Activated CD4-positive, alpha-beta T cell treated with anti-CD3 and anti-CD28 coated beads, Interleukin-2, amount 50 U/mL, for 4 hours (primary cell): Measurements from ENCODE around the gene ENHO.
"Not testable (repeated sequence)": the region's sequence is repeated elsewhere in the genome, so short reads cannot be mapped to it uniquely, and the experiment has no call there.

Experiments used
- DNase-seq, 2 experiments: peaks; one replicate each; pipeline ENCODE4 v3.0.0-alpha.2; 2020

Gene ENHO

GRCh38 chr9:34505370-34506120 lies 17.2 kb downstream of the ENHO start:
- no peak for DNase-seq

- DNase-seq = no peak
These were observed 19.4 kb downstream of the ENHO start for GRCh38 chr9:34503406-34503805.

- no peak for DNase-seq
These were observed 19.9 kb downstream of the ENHO start for GRCh38 chr9:34502891-34503290.

- DNase-seq = no peak
These were observed 20.3 kb downstream of the ENHO start for GRCh38 chr9:34502471-34502870.

DNA sequence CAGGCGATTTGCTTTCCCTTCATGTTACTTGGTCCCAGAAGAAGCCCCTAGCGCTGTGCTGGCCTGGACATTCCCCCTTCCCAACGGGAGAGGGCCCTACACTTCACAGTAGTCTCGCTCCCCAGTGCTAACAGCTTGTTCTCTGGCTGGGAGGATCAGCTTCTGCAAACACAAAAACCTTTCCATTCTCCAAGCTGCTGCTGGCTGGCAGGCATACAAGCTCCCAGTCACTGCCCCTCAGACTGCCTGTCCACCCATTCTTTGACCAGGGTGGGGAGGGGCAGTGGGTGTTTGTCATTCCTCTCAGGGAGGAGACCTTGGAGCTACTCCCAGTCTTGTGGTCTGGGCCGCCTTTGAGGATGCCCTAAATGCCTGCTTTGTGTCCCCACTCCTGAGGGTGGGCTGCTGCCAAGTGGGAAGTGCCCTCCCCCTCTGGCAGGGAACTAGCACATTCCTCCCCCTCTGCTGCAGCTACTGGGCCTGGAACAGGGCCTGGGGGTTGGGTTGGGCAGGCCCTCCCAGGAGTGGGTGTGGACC lies 20.8 kb downstream of the ENHO start:
- no peak for DNase-seq

GRCh38 chr9:34501372-34501771 lies 21.4 kb downstream of the ENHO start:
- no peak for DNase-seq

DNA sequence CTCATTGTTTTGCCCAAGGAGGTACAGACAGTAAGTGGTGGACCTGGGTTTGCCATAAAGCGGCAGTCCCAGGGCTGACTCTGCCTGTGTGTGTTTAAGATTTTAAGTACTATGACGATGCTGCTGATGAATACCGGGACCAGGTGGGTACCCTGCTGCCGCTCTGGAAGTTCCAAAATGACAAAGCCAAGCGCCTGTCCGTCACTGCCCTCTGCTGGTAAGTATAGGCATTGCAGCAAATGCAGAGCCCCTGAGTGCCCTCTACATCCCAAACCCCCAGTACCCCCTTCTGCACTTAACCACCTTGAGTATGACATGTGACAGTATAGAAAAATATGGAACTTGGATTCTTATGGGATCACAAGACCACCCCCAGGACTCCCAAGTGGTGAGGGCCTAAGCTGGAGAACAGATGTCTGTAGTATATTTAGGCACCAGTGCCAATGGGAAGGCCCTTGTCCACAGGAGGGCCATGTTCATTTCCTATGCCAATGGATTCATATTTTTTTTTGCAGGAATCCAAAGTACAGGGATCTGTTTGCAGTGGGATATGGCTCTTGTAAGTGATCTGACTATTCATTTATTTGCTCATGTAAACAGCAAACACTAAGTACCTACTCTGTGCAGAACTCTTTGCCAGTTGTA lies 22.0 kb downstream of the ENHO start:
- peak; percentile 65 to 73 for DNase-seq

DNA sequence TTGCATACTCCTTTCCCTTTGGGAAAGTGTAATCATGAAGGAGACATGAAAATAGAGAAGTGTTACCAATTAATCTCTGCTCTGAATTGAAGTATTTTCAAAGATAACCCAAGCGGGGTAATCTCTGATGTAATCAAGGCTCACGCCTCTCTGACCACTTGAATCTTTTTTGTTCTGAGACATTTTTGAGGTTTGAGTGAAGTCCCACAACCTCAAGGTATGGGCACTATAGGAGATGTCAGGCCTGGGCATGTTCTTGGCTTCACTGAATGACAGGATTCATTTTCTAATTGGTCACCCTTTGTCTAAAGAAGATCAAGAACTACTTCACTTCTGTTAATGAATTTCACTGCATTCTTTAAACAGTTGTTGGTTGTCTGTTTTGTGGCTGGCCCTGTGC lies 23.7 kb downstream of the ENHO start:
- DNase-seq = no peak

- no peak for DNase-seq
These were observed 24.2 kb downstream of the ENHO start for GRCh38 chr9:34498553-34498952.

GRCh38 chr9:34496149-34496712 lies 26.6 kb downstream of the ENHO start:
- no peak for DNase-seq

GRCh38 chr9:34493972-34494535 lies 28.7 kb downstream of the ENHO start:
- peak in 1 of 2 experiments; percentile 6 for DNase-seq

DNA sequence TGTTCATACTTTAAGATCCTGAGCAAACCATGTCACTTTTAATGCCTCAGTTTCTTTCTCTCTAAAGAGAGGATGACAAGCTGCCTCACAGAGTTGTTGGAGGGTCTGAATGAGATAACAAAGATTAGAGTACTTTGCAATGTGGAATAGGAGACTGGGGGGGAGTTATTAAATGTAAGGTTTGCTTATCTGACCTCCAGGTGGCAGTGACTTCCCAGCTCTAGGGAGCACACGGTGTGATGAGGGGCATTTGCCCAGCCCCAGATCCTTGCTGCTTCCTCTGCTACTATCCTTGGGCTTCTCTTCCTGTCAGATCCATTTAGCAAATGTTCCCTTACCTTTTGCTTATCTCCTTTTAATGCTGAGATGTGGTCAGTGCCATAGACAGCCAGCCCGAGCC lies 30.7 kb downstream of the ENHO start:
- DNase-seq = no peak

DNA sequence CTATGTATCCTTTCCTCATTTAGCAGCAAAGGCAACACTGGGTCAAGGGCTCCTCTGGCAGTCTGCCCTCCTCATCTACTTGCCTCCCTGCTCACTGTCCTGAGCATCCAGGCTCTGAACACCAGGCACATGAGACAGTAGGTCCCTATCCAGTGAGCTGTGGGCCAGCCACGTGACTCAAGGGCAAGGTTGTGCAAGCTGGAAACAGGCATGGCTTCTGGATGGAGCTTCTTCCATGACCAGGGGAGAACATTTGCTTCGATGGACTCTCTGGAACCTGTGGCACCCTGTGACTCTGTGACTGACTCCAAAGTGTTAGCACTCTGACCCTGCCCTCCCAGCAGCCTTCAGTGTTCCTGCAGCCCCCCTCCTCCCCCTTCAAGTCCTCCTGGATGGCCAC lies 31.2 kb downstream of the ENHO start:
- DNase-seq = no peak

- no peak for DNase-seq
These were observed 32.0 kb downstream of the ENHO start for GRCh38 chr9:34490760-34491159.

GRCh38 chr9:34490360-34490759 lies 32.4 kb downstream of the ENHO start:
- DNase-seq = no peak

DNA sequence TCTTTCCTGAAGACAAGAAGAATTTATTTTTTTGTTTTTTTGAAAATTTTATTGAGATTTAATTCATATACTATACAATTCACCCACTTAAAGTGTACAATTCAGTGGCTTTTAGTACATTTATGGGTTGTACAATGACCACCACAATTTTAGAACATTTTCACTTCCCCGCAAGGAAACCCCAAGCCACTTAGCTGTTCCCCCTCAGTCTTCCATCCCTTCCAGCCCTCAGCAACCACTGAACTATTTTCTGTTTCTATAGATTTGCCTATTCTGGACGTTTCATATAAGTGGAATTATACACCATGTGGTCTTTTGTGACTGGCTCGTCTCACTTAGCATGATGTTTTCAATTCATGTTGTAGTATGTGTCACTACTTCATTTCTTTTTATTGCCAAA lies 36.2 kb downstream of the ENHO start:
- DNase-seq = no peak

DNA sequence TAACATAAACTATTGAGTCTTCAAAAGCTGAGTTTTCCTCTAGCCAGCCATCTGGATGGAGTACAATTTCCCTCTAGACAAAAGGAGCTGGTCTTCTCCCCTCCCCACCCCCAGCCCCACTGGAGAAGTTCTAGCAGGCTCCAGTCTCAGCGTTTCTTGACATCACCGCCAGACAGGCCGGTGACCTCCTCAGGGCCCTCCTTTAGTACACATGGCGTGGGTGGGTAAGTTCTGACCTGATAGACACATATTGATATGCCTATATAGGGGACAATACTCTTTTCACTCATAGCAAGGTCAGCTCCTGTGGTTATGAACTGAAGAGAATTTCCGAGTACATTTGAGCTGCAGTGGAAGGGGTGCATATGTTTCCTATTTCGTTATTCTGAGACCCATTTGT lies 37.0 kb downstream of the ENHO start:
- no peak for DNase-seq

DNA sequence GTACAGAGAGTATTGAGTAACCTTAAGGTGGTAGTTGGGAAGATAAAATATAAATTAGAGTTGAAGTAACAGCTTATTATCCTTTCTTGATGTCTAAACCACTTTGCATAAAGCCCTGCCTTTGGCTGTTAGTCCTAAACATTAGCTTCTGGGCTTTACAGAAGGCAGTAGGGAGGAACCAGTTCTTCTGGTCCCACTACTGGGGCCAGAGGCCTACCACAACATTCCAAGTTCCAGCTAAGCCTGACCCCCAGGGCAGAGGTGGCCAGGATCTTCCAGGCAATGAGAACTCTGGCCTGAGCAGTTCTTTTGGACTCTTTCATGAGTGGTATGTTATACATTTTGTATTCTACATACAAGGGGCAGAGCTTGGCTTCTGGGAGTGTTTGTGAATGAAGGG lies 38.1 kb downstream of the ENHO start:
- no peak for DNase-seq

GRCh38 chr9:34482746-34483145 lies 40.0 kb downstream of the ENHO start:
- DNase-seq = not testable (repeated sequence)

- DNase-seq = not testable (repeated sequence)
These were observed 41.2 kb downstream of the ENHO start for GRCh38 chr9:34481620-34482019.

DNA sequence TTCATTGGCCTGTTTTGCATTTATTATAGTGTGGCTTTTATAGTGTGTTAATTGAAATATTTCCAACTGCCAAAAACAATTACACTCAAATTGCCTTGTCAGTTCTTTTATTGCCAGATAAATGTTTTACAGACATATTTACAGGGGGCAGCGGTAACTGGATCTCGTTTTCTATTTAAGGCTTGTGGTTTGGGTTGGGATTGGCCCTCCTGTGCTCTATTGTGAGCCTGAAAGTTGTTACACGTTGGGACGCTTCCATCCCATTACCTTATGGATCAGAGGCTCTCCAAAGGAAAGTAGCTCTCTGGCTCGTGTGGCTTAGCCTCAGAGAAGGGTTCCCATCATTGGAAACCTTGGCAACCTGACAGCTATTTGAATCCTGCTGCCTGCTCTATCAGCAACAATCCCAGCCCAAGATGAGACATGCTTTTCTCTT lies 43.3 kb downstream of the ENHO start:
- DNase-seq = no peak

- DNase-seq = no peak
These were observed 45.2 kb downstream of the ENHO start for GRCh38 chr9:34477541-34477940.

DNA sequence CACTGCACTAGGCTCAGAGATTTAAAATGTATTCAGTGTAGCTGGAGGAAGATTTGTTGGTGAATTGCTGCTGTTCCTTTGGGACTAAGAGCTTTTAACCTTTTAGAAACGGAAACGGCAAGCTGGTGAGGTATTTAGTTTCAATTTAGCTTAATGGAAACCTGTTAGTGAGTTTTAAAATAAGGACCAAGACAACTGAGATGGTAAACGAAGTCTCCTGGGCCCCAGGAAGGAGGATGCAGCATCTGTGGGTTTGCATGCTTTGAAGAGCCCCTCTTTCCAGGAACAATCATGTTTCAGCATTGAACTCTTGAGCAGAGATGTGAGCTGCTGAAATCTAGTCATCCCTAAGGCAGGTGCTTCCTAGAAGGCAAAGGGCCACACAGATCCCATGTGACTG lies 47.7 kb downstream of the ENHO start:
- DNase-seq = no peak
